AG10803 (cell line): ENCODE data around the gene NDUFV3.
"Not testable (repeated sequence)": the region's sequence is repeated elsewhere in the genome, so short reads cannot be mapped to it uniquely, and the experiment has no call there.

Experiments
- DNase-seq: peaks from one replicate; pipeline ENCODE4 v3.0.0; 2010; ENCODE audit warnings: low read depth
- H3K4me3 ChIP-seq: 2 replicates; pipeline ENCODE4 v1.5.1; 2011; ENCODE audit warnings: mild to moderate bottlenecking, low read length, control low read depth
- TF ChIP-seq, protein P1 (sequence below): conservative IDR thresholded peaks from 2 replicates; pipeline ENCODE4 v1.5.1; 2011; ENCODE audit warnings: mild to moderate bottlenecking, low read length, control low read depth, inconsistent platforms

NDUFV3 gene

GRCh38 chr21:42892931-42893755 lies at the start of gene NDUFV3:
TSS of gene NDUFV3 (plus strand) at chr21:42893309. CDS start at chr21:42893334, 25 bp downstream.
- H3K4me3 ChIP-seq: peak within 1 kb of the TSS; percentile 77
- TF ChIP-seq, protein P1, sequence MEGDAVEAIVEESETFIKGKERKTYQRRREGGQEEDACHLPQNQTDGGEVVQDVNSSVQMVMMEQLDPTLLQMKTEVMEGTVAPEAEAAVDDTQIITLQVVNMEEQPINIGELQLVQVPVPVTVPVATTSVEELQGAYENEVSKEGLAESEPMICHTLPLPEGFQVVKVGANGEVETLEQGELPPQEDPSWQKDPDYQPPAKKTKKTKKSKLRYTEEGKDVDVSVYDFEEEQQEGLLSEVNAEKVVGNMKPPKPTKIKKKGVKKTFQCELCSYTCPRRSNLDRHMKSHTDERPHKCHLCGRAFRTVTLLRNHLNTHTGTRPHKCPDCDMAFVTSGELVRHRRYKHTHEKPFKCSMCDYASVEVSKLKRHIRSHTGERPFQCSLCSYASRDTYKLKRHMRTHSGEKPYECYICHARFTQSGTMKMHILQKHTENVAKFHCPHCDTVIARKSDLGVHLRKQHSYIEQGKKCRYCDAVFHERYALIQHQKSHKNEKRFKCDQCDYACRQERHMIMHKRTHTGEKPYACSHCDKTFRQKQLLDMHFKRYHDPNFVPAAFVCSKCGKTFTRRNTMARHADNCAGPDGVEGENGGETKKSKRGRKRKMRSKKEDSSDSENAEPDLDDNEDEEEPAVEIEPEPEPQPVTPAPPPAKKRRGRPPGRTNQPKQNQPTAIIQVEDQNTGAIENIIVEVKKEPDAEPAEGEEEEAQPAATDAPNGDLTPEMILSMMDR: no peak
- peak; percentile 97 for DNase-seq

GRCh38 chr21:42844411-42845113 lies 48.5 kb upstream of the NDUFV3 start:
- no peak overlapping the region for H3K4me3 ChIP-seq
- DNase-seq: no peak
- TF ChIP-seq, protein P1: no peak

DNA sequence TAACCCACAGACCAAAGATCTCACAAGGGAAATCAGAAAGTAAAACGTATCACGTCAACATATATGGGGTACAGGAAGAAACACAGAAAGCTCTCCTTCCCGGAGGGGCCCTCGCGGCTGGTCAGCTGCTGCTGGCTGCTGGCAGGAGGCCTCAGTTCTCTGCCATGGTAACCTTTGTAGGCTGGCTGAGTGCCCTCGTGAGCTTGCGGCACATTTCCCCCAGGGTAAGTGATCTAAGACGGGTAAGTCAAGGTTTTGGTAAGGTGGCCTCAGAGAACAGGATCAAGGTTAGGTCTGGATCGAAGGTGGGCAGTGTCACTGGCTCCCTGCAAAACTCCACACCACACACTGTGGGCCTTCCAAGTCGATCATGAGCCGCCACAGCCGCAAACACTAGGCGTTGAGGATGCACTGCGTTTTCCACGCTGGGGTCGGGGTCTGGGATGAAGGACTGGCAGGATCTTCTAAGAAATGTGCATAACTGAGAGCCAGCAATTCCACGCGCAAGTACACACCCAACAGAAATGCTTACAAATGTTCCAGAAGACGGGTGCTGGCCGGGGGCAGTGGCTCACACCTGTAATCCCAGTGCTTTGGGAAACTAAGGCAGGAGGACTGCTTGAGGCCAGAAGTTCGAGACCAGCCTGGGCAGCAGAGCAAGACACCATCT lies 47.7 kb upstream of the NDUFV3 start:
- DNase-seq: no peak
- H3K4me3 ChIP-seq: no peak overlapping the region
- TF ChIP-seq, protein P1: no peak

DNA sequence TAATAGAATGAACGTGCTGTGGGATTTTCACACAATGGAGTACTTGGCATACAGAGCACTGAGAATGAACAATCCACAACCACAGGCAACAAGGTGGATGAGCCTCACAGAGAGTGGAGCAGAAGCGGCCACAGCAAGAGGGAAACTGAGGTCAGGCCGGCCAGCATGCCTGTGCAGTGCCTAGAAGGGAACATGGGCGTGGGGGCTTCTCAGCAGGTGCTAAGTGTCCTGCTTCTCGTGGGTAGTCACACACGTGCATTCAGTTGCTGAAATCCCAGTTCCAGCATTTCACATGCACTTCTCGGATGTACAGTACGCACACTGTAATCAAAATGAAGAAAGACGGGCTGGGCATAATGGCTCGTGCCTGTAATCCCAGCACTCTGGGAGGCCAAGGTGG lies 46.9 kb upstream of the NDUFV3 start:
- TF ChIP-seq, protein P1: no peak
- H3K4me3 ChIP-seq: no peak overlapping the region
- DNase-seq: no peak

GRCh38 chr21:42847051-42847707 lies 45.9 kb upstream of the NDUFV3 start:
- TF ChIP-seq, protein P1: no peak
- H3K4me3 ChIP-seq: no peak overlapping the region
- DNase-seq: no peak

GRCh38 chr21:42847726-42848125 lies 45.4 kb upstream of the NDUFV3 start:
- no peak for DNase-seq
- H3K4me3 ChIP-seq: no peak overlapping the region
- TF ChIP-seq, protein P1: no peak

DNA sequence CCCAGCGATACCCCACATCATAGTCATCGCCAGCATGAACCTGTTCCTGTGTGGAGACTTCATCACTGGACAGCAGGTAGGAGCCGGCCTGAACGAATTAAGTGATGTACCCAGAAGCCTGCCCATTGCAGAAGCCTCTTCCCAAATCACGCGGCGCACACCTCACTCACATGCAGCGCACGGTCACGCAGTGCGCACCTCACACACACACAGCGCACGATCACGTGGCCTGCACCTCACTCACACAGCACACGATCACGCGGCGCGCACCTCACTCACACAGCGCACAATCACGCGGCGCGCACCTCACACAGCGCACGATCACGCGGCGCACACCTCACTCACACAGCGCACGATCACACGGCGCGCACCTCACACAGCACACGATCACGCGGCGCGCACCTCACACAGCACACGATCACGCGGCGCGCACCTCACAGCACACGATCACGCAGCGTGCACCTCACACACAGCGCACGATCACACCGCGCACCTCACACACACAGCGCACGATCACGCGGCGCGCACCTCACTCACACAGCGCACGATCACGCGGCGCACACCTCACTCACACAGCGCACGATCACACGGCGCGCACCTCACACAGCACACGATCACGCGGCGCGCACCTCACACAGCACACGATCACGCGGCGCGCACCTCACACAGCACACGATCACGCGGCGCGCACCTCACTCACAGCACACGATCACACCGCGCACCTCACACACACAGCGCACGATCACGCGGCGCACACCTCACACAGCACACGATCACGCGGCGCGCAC lies 44.8 kb upstream of the NDUFV3 start:
- DNase-seq, H3K4me3 ChIP-seq: not testable (repeated sequence)
